C4-2B (cell line): Measurements from ENCODE around the gene FYB2.

Experiments
- H3K27ac ChIP-seq: fragments of 450-650 bp; 2 replicates; pipeline ENCODE4 v1.5.1; 2017
- ZFX ChIP-seq: fragments of 450-650 bp; IDR thresholded peaks from 2 replicates; pipeline ENCODE4 v1.6.1; 2017
- TF ChIP-seq, protein P1 (sequence below): fragments of 450-650 bp; conservative IDR thresholded peaks from 2 replicates; pipeline ENCODE4 v1.5.1; 2017; ENCODE audit warnings: mild to moderate bottlenecking

Gene FYB2

DNA sequence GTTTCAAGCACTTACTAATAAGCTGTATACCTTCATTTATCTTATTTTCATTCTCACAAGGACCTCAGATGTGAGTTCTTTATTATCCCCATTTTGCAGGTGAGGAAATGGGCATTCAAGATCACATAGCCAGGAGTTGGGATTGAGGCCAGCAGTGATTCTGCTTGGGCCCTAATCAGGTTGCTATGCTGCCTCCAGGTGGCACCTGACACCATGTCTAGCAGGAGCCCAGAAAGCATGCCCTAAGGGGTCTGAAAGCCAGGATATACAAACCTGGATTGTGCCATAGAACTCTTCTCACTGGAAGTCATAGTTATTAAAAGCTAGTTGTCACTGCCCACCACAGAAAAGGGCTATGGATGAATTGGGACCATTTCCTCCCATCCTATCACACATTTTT is 61.1 kb downstream of the FYB2 start:
- no peak for TF ChIP-seq ZFX
- TF ChIP-seq, protein P1, sequence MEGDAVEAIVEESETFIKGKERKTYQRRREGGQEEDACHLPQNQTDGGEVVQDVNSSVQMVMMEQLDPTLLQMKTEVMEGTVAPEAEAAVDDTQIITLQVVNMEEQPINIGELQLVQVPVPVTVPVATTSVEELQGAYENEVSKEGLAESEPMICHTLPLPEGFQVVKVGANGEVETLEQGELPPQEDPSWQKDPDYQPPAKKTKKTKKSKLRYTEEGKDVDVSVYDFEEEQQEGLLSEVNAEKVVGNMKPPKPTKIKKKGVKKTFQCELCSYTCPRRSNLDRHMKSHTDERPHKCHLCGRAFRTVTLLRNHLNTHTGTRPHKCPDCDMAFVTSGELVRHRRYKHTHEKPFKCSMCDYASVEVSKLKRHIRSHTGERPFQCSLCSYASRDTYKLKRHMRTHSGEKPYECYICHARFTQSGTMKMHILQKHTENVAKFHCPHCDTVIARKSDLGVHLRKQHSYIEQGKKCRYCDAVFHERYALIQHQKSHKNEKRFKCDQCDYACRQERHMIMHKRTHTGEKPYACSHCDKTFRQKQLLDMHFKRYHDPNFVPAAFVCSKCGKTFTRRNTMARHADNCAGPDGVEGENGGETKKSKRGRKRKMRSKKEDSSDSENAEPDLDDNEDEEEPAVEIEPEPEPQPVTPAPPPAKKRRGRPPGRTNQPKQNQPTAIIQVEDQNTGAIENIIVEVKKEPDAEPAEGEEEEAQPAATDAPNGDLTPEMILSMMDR: peak; percentile 41
- no peak overlapping the region for H3K27ac ChIP-seq

DNA sequence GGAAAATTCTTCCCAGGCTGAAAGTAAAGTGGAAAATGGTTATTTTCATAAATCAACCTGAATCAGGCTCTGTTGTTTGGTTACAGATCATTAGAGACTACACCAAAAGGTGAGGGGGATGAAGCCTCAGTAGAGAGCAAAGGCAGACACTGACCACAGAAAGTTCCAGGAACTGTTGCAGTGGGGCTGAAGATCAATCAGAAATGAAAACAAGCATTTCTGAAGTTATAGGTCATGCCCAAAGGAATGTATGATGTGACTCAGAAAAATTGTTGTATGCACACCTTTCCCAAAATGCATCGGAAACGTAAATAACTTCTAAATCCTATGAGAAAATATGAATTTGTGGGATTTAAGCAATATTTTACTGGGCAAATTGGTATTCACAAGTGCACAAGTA is 63.3 kb downstream of the FYB2 start:
- no peak for TF ChIP-seq ZFX
- TF ChIP-seq, protein P1: no peak
- no peak overlapping the region for H3K27ac ChIP-seq

DNA sequence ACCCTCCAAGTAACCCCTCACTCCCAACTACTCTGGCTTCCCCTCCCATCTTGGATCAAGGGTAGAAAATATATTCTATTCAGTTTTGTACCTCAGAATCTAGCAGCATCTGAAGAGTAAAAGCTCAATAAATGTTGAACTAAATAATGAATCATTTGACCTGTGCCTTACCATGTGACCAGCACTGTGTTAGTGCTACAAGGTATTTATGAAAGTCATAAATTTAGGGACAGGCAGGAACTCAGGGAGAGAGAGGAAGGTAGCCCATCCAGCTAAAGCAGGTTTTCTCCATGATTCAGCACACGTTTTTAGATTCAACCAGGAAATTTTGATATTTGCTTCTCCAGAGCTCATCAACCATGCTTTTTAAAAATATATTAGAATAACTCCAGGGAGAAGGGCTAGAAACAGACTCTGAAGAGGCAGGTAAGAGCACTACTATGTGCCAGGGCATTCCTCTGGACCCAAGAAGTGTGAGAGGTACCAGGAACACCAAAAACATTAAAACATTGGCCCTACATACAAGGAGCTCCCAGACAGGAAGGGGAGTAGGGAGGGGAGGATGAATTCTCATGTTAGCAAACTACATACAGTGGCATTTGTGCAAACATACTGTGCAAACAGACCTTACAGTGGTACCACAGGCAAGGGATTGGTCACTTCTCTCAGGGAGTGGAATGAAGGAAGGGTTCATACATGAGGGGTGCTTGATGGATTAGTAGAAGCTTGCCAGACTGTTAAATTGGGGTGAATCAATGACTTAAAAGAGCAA is 64.3 kb downstream of the FYB2 start:
- no peak overlapping the region for H3K27ac ChIP-seq
- TF ChIP-seq ZFX: no peak
- TF ChIP-seq, protein P1: no peak

GRCh38 chr1:56745231-56745630 is 74.0 kb downstream of the FYB2 start:
- TF ChIP-seq ZFX: no peak
- TF ChIP-seq, protein P1: no peak
- H3K27ac ChIP-seq: no peak overlapping the region

DNA sequence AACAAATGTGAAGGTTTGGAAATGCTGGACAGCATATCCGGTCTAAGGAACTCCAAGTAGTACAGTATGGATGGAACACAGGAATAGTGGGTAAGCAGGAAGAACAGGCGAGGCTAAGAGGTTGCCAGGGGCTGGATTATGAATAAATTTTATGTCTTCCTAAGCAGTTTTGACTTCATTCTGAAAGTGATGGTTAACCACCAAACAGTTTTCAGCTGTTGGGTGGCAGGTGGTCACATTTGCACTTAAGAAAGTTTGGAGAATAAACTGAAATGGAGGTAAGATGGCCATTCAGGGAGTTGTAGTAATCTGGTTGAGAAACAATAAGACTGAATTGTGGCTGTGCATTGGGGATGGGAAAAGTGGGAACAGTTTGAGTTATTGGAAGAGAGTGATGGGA is 90.2 kb downstream of the FYB2 start:
- no peak for TF ChIP-seq ZFX
- TF ChIP-seq, protein P1: no peak

DNA sequence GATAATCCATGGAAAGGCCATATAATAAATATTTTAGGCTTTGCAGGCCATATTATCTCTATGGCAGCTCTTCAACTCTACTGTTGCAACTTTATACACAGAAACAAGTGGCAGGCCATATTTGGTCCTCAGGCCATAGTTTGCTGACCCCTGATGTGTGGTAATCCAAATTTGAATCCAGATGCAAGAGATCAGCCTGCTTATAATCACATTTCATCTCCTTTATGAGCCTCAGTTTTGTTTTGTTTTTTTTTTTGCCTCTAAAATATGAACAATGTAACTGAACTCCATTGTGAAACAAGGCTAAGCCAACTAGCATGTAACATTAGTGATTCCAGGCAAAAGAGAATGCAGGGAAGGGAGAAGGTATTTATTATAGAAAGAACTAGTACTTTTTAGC is 92.5 kb downstream of the FYB2 start:
- H3K27ac ChIP-seq: no peak overlapping the region
- TF ChIP-seq, protein P1: no peak
- TF ChIP-seq ZFX: no peak

More for the DNA sequence above, 90.2 kb downstream of the FYB2 start:
- H3K27ac ChIP-seq: no peak overlapping the region

DNA sequence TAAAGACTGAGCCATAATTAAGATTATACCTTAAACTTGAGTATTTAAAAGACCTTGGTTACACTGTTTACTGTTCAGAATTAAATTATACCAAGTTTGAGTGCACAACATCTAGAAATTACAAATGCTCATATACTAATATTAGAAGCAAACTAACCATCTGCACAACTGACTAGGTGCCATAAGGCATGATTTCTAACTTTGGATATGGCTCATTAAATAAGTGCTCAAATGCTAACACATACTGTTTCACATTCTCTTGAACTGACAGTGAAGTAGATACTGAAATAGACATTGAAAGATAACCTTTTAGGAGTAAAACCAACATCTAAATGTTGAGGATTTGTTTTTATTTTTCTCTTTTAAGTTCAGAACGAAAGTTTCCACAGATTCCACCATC is 100.0 kb downstream of the FYB2 start:
- TF ChIP-seq ZFX: no peak
- TF ChIP-seq, protein P1: no peak
- H3K27ac ChIP-seq: no peak overlapping the region
